ENCODE data around the gene ZFHX3.

- TF ChIP-seq CTCF (IDR thresholded peaks at IDR 0.05) (no peak), POLR2A (IDR thresholded peaks at IDR 0.05) (no peak)
Measured at GRCh38 chr16:73092236-73092781, 44.4 kb upstream of the ZFHX3 start.

Data from testis (tissue), 2 donors.